Activated T-cell treated with anti-CD3 and anti-CD28 coated beads, Interleukin-2, amount 50 U/mL, for 4 hours (primary cell): ENCODE results near the gene OR2F2. TPM values are rescaled to one million over a fixed set of nuclear protein-coding genes. Genes with fewer than 3 reads are reported as not detected.
A peak's percentile ranks its signal among the peaks of the same experiment; 100 is the strongest.

Experiments used
- ATAC-seq, 2 donors: fragments of 200-7000 bp; cut with Tn5 transposase; one replicate each; pipeline ENCODE4 v1.10.0; 2021
- DNase-seq: peaks from one replicate; pipeline ENCODE4 v3.0.0-alpha.2; 2020
- H3K27me3 Mint-ChIP-seq: one replicate; pipeline ENCODE4 v1.8.0; 2021; ENCODE audit warnings: low read depth, mixed read lengths
- H3K36me3 Mint-ChIP-seq: one replicate; pipeline ENCODE4 v1.8.0; 2022; ENCODE audit warnings: mixed read lengths; ENCODE audit not compliant: insufficient read depth
- H3K4me1 Mint-ChIP-seq: one replicate; pipeline ENCODE4 v1.8.0; 2021; ENCODE audit warnings: low read depth, mixed read lengths
- H3K4me3 Mint-ChIP-seq: one replicate; pipeline ENCODE4 v1.8.0; 2021; ENCODE audit warnings: mild to moderate bottlenecking, moderate library complexity, mixed read lengths
- H3K9me3 Mint-ChIP-seq: one replicate; pipeline ENCODE4 v1.8.0; 2021; ENCODE audit warnings: mixed read lengths
- total RNA-seq, 3 donors: library from RNA; stranded (reverse); gene quantifications; one replicate each; pipeline ENCODE4 v1.2.1, GENCODE V29; 2021

OR2F2 gene
- total RNA-seq, 3 donors from 2014 or later: not detected

GRCh38 chr7:143945423-143945822 lies 10.4 kb downstream of the OR2F2 start:
- Mint-ChIP-seq H3K9me3 (no peaks in the 10 kb centered on the region), H3K4me3 (no peak overlapping the region), H3K36me3 (no peaks in the 10 kb centered on the region), H3K4me1 (no peaks in the 10 kb centered on the region), H3K27me3 (peaks cover 25% of the 10 kb centered on the region)
- DNase-seq: no peak
- ATAC-seq: no peak

GRCh38 chr7:143947111-143947510 lies 12.1 kb downstream of the OR2F2 start:
- Mint-ChIP-seq H3K36me3 (no peaks in the 10 kb centered on the region), H3K4me1 (no peaks in the 10 kb centered on the region), H3K4me3 (no peak overlapping the region), H3K9me3 (no peaks in the 10 kb centered on the region), H3K27me3 (peaks cover 29% of the 10 kb centered on the region)
- DNase-seq (no peak), ATAC-seq (no peak)

- ATAC-seq (no peak), DNase-seq (no peak)
- H3K27me3 Mint-ChIP-seq: peaks cover 30% of the 10 kb centered on the region
- no peaks in the 10 kb centered on the region for H3K9me3 Mint-ChIP-seq
- no peaks in the 10 kb centered on the region for H3K36me3 Mint-ChIP-seq
- H3K4me1 Mint-ChIP-seq: no peaks in the 10 kb centered on the region
- H3K4me3 Mint-ChIP-seq: no peak overlapping the region
Observed at GRCh38 chr7:143948733-143949132, 13.7 kb downstream of the OR2F2 start.

- no peaks in the 10 kb centered on the region for H3K4me1 Mint-ChIP-seq
- DNase-seq: no peak
- H3K27me3 Mint-ChIP-seq: peaks cover 24% of the 10 kb centered on the region
- H3K36me3 Mint-ChIP-seq: no peaks in the 10 kb centered on the region
- H3K4me3 Mint-ChIP-seq: no peak overlapping the region
- no peak for ATAC-seq
- no peaks in the 10 kb centered on the region for H3K9me3 Mint-ChIP-seq
Observed at GRCh38 chr7:143953421-143953820, 18.4 kb downstream of the OR2F2 start.

- Mint-ChIP-seq H3K4me3 (no peak overlapping the region), H3K9me3 (no peaks in the 10 kb centered on the region), H3K4me1 (no peaks in the 10 kb centered on the region), H3K36me3 (no peaks in the 10 kb centered on the region), H3K27me3 (peaks cover 23% of the 10 kb centered on the region)
- no peak for ATAC-seq
- no peak for DNase-seq
Observed at GRCh38 chr7:143954135-143954534, 19.1 kb downstream of the OR2F2 start.

GRCh38 chr7:143954544-143954943 lies 19.5 kb downstream of the OR2F2 start, which contains the start of gene OR2F1:
TSS of gene OR2F1 (plus strand) at chr7:143954844. CDS start at chr7:143959971, 5,127 bp downstream.
- H3K4me3 Mint-ChIP-seq: no peak within 1 kb of the TSS
- no peaks in the 10 kb centered on the region for H3K36me3 Mint-ChIP-seq
- H3K4me1 Mint-ChIP-seq: no peaks in the 10 kb centered on the region
- DNase-seq (no peak), ATAC-seq (no peak)
- H3K27me3 Mint-ChIP-seq: peaks cover 20% of the 10 kb centered on the region
- H3K9me3 Mint-ChIP-seq: no peaks in the 10 kb centered on the region

GRCh38 chr7:143958781-143959180 lies 23.7 kb downstream of the OR2F2 start:
- Mint-ChIP-seq H3K4me1 (no peaks in the 10 kb centered on the region), H3K36me3 (no peaks in the 10 kb centered on the region), H3K4me3 (no peak overlapping the region), H3K27me3 (peaks cover 21% of the 10 kb centered on the region), H3K9me3 (no peaks in the 10 kb centered on the region)
- ATAC-seq (no peak), DNase-seq (no peak)

GRCh38 chr7:143960813-143961610 lies 26.0 kb downstream of the OR2F2 start:
- DNase-seq (no peak), ATAC-seq (peak in 1 of 2 donors; percentile 46)
- H3K4me3 Mint-ChIP-seq: no peak overlapping the region
- H3K36me3 Mint-ChIP-seq: no peaks in the 10 kb centered on the region
- no peaks in the 10 kb centered on the region for H3K9me3 Mint-ChIP-seq
- H3K4me1 Mint-ChIP-seq: no peaks in the 10 kb centered on the region
- peaks cover 21% of the 10 kb centered on the region for H3K27me3 Mint-ChIP-seq

GRCh38 chr7:143965280-143965679 lies 30.2 kb downstream of the OR2F2 start:
- H3K9me3 Mint-ChIP-seq: no peaks in the 10 kb centered on the region
- ATAC-seq (no peak), DNase-seq (no peak)
- no peaks in the 10 kb centered on the region for H3K36me3 Mint-ChIP-seq
- H3K4me1 Mint-ChIP-seq: no peaks in the 10 kb centered on the region
- no peak overlapping the region for H3K4me3 Mint-ChIP-seq
- H3K27me3 Mint-ChIP-seq: peaks cover 14% of the 10 kb centered on the region

- H3K9me3 Mint-ChIP-seq: peaks cover 3% of the 10 kb centered on the region
- DNase-seq (no peak), ATAC-seq (no peak)
- no peaks in the 10 kb centered on the region for H3K36me3 Mint-ChIP-seq
- H3K4me1 Mint-ChIP-seq: no peaks in the 10 kb centered on the region
- peaks cover 11% of the 10 kb centered on the region for H3K27me3 Mint-ChIP-seq
- H3K4me3 Mint-ChIP-seq: no peak overlapping the region
Observed at GRCh38 chr7:143967398-143967797, 32.4 kb downstream of the OR2F2 start.

GRCh38 chr7:143973870-143974416 lies 38.9 kb downstream of the OR2F2 start:
- H3K36me3 Mint-ChIP-seq: no peaks in the 10 kb centered on the region
- H3K4me3 Mint-ChIP-seq: no peak overlapping the region
- DNase-seq: no peak
- peaks cover 10% of the 10 kb centered on the region for H3K27me3 Mint-ChIP-seq
- H3K9me3 Mint-ChIP-seq: peaks cover 3% of the 10 kb centered on the region
- H3K4me1 Mint-ChIP-seq: no peaks in the 10 kb centered on the region
- no peak for ATAC-seq

GRCh38 chr7:143974459-143974858 lies 39.4 kb downstream of the OR2F2 start:
- Mint-ChIP-seq H3K4me1 (no peaks in the 10 kb centered on the region), H3K27me3 (peaks cover 10% of the 10 kb centered on the region), H3K36me3 (no peaks in the 10 kb centered on the region), H3K9me3 (peaks cover 3% of the 10 kb centered on the region), H3K4me3 (no peak overlapping the region)
- ATAC-seq: no peak
- no peak for DNase-seq

- Mint-ChIP-seq H3K36me3 (no peaks in the 10 kb centered on the region), H3K27me3 (peaks cover 9% of the 10 kb centered on the region), H3K9me3 (peaks cover 3% of the 10 kb centered on the region), H3K4me1 (no peaks in the 10 kb centered on the region), H3K4me3 (no peak overlapping the region)
- ATAC-seq (no peak), DNase-seq (no peak)
Observed at GRCh38 chr7:143975617-143976016, 40.6 kb downstream of the OR2F2 start.

- ATAC-seq (no peak), DNase-seq (no peak)
- Mint-ChIP-seq H3K36me3 (no peaks in the 10 kb centered on the region), H3K4me1 (no peaks in the 10 kb centered on the region), H3K4me3 (no peak overlapping the region), H3K27me3 (peaks cover 5% of the 10 kb centered on the region), H3K9me3 (no peaks in the 10 kb centered on the region)
Observed at GRCh38 chr7:143978585-143978984, 43.6 kb downstream of the OR2F2 start.

GRCh38 chr7:143979359-143979758 lies 44.3 kb downstream of the OR2F2 start:
- Mint-ChIP-seq H3K4me1 (no peaks in the 10 kb centered on the region), H3K36me3 (no peaks in the 10 kb centered on the region), H3K9me3 (no peaks in the 10 kb centered on the region), H3K4me3 (no peak overlapping the region), H3K27me3 (peaks cover 5% of the 10 kb centered on the region)
- ATAC-seq (no peak), DNase-seq (no peak)
